HCT116 (cell line): ENCODE results near the gene MSH6.

ENCODE experiments used
- CTCF ChIP-seq, 3 experiments: fragments of 200-600 bp in 1 of 3; sonication (generic) in 1 of 3; IDR thresholded peaks in 2 of 3; conservative IDR thresholded peaks in 1 of 3; 2 replicates each; pipeline ENCODE4 v1.5.1; 2012 to 2017; ENCODE audit warnings: low read depth in 2 of 3, low read length in 2 of 3, antibody characterized with exemption in 1 of 3, borderline replicate concordance in 1 of 3, control low read depth in 1 of 3, mild to moderate bottlenecking in 1 of 3, mixed read lengths in 1 of 3, mixed run types in 1 of 3, moderate library complexity in 1 of 3; ENCODE audit not compliant: insufficient read depth in 1 of 3
- EZH2 ChIP-seq: fragments of 200-600 bp; sonication (generic); IDR thresholded peaks from 2 replicates; pipeline ENCODE4 v1.6.1; 2017; ENCODE audit warnings: antibody characterized with exemption, mixed run types
- FOSL1 ChIP-seq: IDR thresholded peaks from 2 replicates; pipeline ENCODE4 v1.6.1; 2012; ENCODE audit warnings: low read depth
- MAX ChIP-seq: IDR thresholded peaks from 2 replicates; pipeline ENCODE4 v1.6.1; 2012
- POLR2A ChIP-seq: IDR thresholded peaks from 2 replicates; pipeline ENCODE4 v1.7.0; 2011; ENCODE audit warnings: borderline replicate concordance; ENCODE audit not compliant: insufficient read depth, insufficient read length; ENCODE audit errors: extremely low read depth
- POLR2AphosphoS5 ChIP-seq: IDR thresholded peaks from 2 replicates; pipeline ENCODE4 v1.6.1; 2011; ENCODE audit warnings: mild to moderate bottlenecking, low read depth, low read length, moderate library complexity
- RAD21 ChIP-seq: IDR thresholded peaks from 2 replicates; pipeline ENCODE4 v1.6.1; 2012; ENCODE audit warnings: low read depth, mild to moderate bottlenecking

- TF ChIP-seq RAD21 (no peak), EZH2 (no peak), CTCF (IDR thresholded peaks at IDR 0.05 in 2 of 3, conservative IDR thresholded peaks at IDR 0.05 in 1 of 3; ENCODE audit: borderline replicate concordance in 1 of 3, insufficient read depth in 1 of 3, low read depth in 2 of 3, low read length in 2 of 3) (no peak), POLR2AphosphoS5 (no peak), POLR2A (no peak), MAX (no peak), FOSL1 (no peak)
Observed at GRCh38 chr2:47849368-47849767, 66.4 kb downstream of the MSH6 start.
